Activated T-helper 17 cell treated with anti-CD3 and anti-CD28 coated beads, Interleukin-2, amount 50 U/mL, for 72 hours (primary cell): ENCODE measurements around the gene SPDYE5. TPM values are rescaled to one million over a fixed set of nuclear protein-coding genes. Genes with fewer than 3 reads are reported as not detected.
A peak's percentile ranks its signal among the peaks of the same experiment; 100 is the strongest.
"Not testable (repeated sequence)": the region's sequence is repeated elsewhere in the genome, so short reads cannot be mapped to it uniquely, and the experiment has no call there.

ENCODE experiments used
- ATAC-seq: fragments of 150-1000 bp; cut with Tn5 transposase; replicated peaks from 2 replicates; pipeline ENCODE4 v1.10.0; 2021; ENCODE audit warnings: mild to moderate bottlenecking, moderate library complexity
- H3K27ac Mint-ChIP-seq: one replicate; pipeline ENCODE4 v1.8.0; 2022; ENCODE audit warnings: mixed read lengths
- H3K27me3 Mint-ChIP-seq: one replicate; pipeline ENCODE4 v1.8.0; 2022; ENCODE audit warnings: mixed read lengths
- H3K36me3 Mint-ChIP-seq: one replicate; pipeline ENCODE4 v1.8.0; 2022; ENCODE audit warnings: low read depth, mild to moderate bottlenecking, mixed read lengths
- H3K4me1 Mint-ChIP-seq: one replicate; pipeline ENCODE4 v1.8.0; 2022; ENCODE audit warnings: mixed read lengths
- H3K4me3 Mint-ChIP-seq: one replicate; pipeline ENCODE4 v1.8.0; 2022; ENCODE audit warnings: mild to moderate bottlenecking, mixed read lengths
- H3K9me3 Mint-ChIP-seq: one replicate; pipeline ENCODE4 v1.8.0; 2022; ENCODE audit warnings: mixed read lengths
- total RNA-seq, 2 donors: library from RNA; stranded (reverse); gene quantifications; one replicate each; pipeline ENCODE4 v1.2.3, GENCODE V29; 2022

Gene SPDYE5
- under 1 TPM in 1 of 2 donors, not detected in 1; 0.24 TPM for total RNA-seq

- not testable (repeated sequence) for ATAC-seq, H3K9me3 Mint-ChIP-seq, H3K4me1 Mint-ChIP-seq, H3K27ac Mint-ChIP-seq, H3K27me3 Mint-ChIP-seq, H3K4me3 Mint-ChIP-seq, H3K36me3 Mint-ChIP-seq
These were observed at the start of gene SPDYE5 for GRCh38 chr7:75492020-75492419. SPDYE5 (plus strand) TSS chr7:75492320; CDS start chr7:75494048, 1,728 bp downstream.

GRCh38 chr7:75442465-75443111, 49.5 kb upstream of the SPDYE5 start:
- H3K4me3 Mint-ChIP-seq = peak overlapping the region; percentile 78
- not testable (repeated sequence) for H3K9me3 Mint-ChIP-seq, H3K27me3 Mint-ChIP-seq
- ATAC-seq = peak; percentile 97
- peaks cover 49% of the 10 kb centered on the region for H3K36me3 Mint-ChIP-seq
- H3K27ac Mint-ChIP-seq = peak overlapping the region; percentile 90
- peaks cover 13% of the 10 kb centered on the region for H3K4me1 Mint-ChIP-seq

GRCh38 chr7:75449946-75450345, 42.2 kb upstream of the SPDYE5 start:
- ATAC-seq, H3K27ac Mint-ChIP-seq, H3K9me3 Mint-ChIP-seq, H3K4me1 Mint-ChIP-seq, H3K4me3 Mint-ChIP-seq, H3K27me3 Mint-ChIP-seq: not testable (repeated sequence)
- peaks cover 26% of the 10 kb centered on the region for H3K36me3 Mint-ChIP-seq

GRCh38 chr7:75452494-75452955, 39.6 kb upstream of the SPDYE5 start:
- H3K4me3 Mint-ChIP-seq, H3K9me3 Mint-ChIP-seq, H3K27ac Mint-ChIP-seq, H3K4me1 Mint-ChIP-seq, H3K27me3 Mint-ChIP-seq: not testable (repeated sequence)
- H3K36me3 Mint-ChIP-seq = peaks cover 26% of the 10 kb centered on the region
- ATAC-seq = peak; percentile 82

GRCh38 chr7:75456403-75456802, 35.7 kb upstream of the SPDYE5 start:
- H3K4me3 Mint-ChIP-seq, H3K9me3 Mint-ChIP-seq, H3K27ac Mint-ChIP-seq, H3K4me1 Mint-ChIP-seq, H3K27me3 Mint-ChIP-seq, ATAC-seq: not testable (repeated sequence)
- peaks cover 20% of the 10 kb centered on the region for H3K36me3 Mint-ChIP-seq

- H3K9me3 Mint-ChIP-seq, ATAC-seq, H3K4me1 Mint-ChIP-seq, H3K27ac Mint-ChIP-seq, H3K27me3 Mint-ChIP-seq, H3K4me3 Mint-ChIP-seq: not testable (repeated sequence)
- peaks cover 32% of the 10 kb centered on the region for H3K36me3 Mint-ChIP-seq
These were observed 34.1 kb upstream of the SPDYE5 start for GRCh38 chr7:75458034-75458433.

GRCh38 chr7:75460541-75460940, 31.6 kb upstream of the SPDYE5 start:
- H3K9me3 Mint-ChIP-seq, ATAC-seq, H3K27me3 Mint-ChIP-seq, H3K4me1 Mint-ChIP-seq, H3K4me3 Mint-ChIP-seq, H3K27ac Mint-ChIP-seq: not testable (repeated sequence)
- peaks cover 31% of the 10 kb centered on the region for H3K36me3 Mint-ChIP-seq

GRCh38 chr7:75470166-75470565, 22.0 kb upstream of the SPDYE5 start:
- H3K27ac Mint-ChIP-seq, ATAC-seq, H3K4me3 Mint-ChIP-seq, H3K27me3 Mint-ChIP-seq, H3K4me1 Mint-ChIP-seq, H3K9me3 Mint-ChIP-seq: not testable (repeated sequence)
- H3K36me3 Mint-ChIP-seq = peaks cover 86% of the 10 kb centered on the region

- not testable (repeated sequence) for H3K9me3 Mint-ChIP-seq, H3K27ac Mint-ChIP-seq, H3K27me3 Mint-ChIP-seq, H3K4me1 Mint-ChIP-seq, ATAC-seq, H3K4me3 Mint-ChIP-seq
- peaks cover 77% of the 10 kb centered on the region for H3K36me3 Mint-ChIP-seq
These were observed 14.7 kb upstream of the SPDYE5 start for GRCh38 chr7:75477457-75477856.

GRCh38 chr7:75480313-75480712, 11.8 kb upstream of the SPDYE5 start:
- H3K4me1 Mint-ChIP-seq, H3K4me3 Mint-ChIP-seq, ATAC-seq, H3K27ac Mint-ChIP-seq, H3K27me3 Mint-ChIP-seq, H3K9me3 Mint-ChIP-seq: not testable (repeated sequence)
- H3K36me3 Mint-ChIP-seq = peaks cover 77% of the 10 kb centered on the region

GRCh38 chr7:75485355-75485978, 6.7 kb upstream of the SPDYE5 start:
- not testable (repeated sequence) for H3K9me3 Mint-ChIP-seq, H3K27me3 Mint-ChIP-seq, H3K4me1 Mint-ChIP-seq
- ATAC-seq = peak; percentile 3
- Mint-ChIP-seq H3K4me3 (peak overlapping the region; percentile 91), H3K36me3 (peaks cover 38% of the 10 kb centered on the region), H3K27ac (peak overlapping the region; percentile 85)

GRCh38 chr7:75485979-75486643, 6.0 kb upstream of the SPDYE5 start, which contains the start of gene POM121C:
POM121C (minus strand) TSS chr7:75486299; CDS start chr7:75441496, 44,803 bp downstream.
- H3K4me3 Mint-ChIP-seq = peak within 1 kb of the TSS; percentile 91
- peak within 1 kb of the TSS; percentile 85 for H3K27ac Mint-ChIP-seq
- ATAC-seq = peak; percentile 100
- not testable (repeated sequence) for H3K4me1 Mint-ChIP-seq, H3K9me3 Mint-ChIP-seq, H3K27me3 Mint-ChIP-seq
- peaks cover 38% of the 10 kb centered on the region for H3K36me3 Mint-ChIP-seq

- H3K4me1 Mint-ChIP-seq, H3K9me3 Mint-ChIP-seq, H3K27ac Mint-ChIP-seq, H3K4me3 Mint-ChIP-seq, H3K27me3 Mint-ChIP-seq, ATAC-seq: not testable (repeated sequence)
- peaks cover 36% of the 10 kb centered on the region for H3K36me3 Mint-ChIP-seq
These were observed 16.9 kb downstream of the SPDYE5 start for GRCh38 chr7:75509033-75509432.

GRCh38 chr7:75518842-75519241, 26.7 kb downstream of the SPDYE5 start:
- H3K4me1 Mint-ChIP-seq = peaks cover 22% of the 10 kb centered on the region
- H3K4me3 Mint-ChIP-seq, ATAC-seq, H3K9me3 Mint-ChIP-seq, H3K27me3 Mint-ChIP-seq, H3K27ac Mint-ChIP-seq: not testable (repeated sequence)
- H3K36me3 Mint-ChIP-seq = peaks cover 81% of the 10 kb centered on the region

- not testable (repeated sequence) for H3K9me3 Mint-ChIP-seq, H3K27ac Mint-ChIP-seq, ATAC-seq, H3K27me3 Mint-ChIP-seq, H3K4me3 Mint-ChIP-seq
- peaks cover 27% of the 10 kb centered on the region for H3K4me1 Mint-ChIP-seq
- H3K36me3 Mint-ChIP-seq = peaks cover 91% of the 10 kb centered on the region
These were observed 29.6 kb downstream of the SPDYE5 start for GRCh38 chr7:75521727-75522126.
